DND-41 (cell line): ENCODE results near the gene SOX5.

Experiments
- ATAC-seq: fragments of 200-7000 bp; cut with Tn5 transposase; 3 replicates; pipeline ENCODE4 v1.9.1; 2021; ENCODE audit warnings: low read depth; ENCODE audit not compliant: insufficient read depth
- DNase-seq: peaks from one replicate; pipeline ENCODE4 v3.0.0-alpha.2; 2020
- H2AFZ ChIP-seq: 2 replicates; pipeline ENCODE4 v1.6.0; 2012; ENCODE audit warnings: low read depth, low read length
- H3K27ac ChIP-seq: 2 replicates; pipeline ENCODE4 v1.5.1; 2012; ENCODE audit warnings: low read length, inconsistent platforms
- H3K27me3 ChIP-seq: fragments of 200-600 bp; sonication (generic); 2 replicates; pipeline ENCODE4 v1.6.0; 2012; ENCODE audit warnings: low read length, mild to moderate bottlenecking, inconsistent platforms; ENCODE audit not compliant: insufficient read depth, poor library complexity
- H3K36me3 ChIP-seq: 2 replicates; pipeline ENCODE4 v1.5.1; 2012; ENCODE audit warnings: low read length, inconsistent platforms; ENCODE audit not compliant: insufficient read depth
- H3K4me1 ChIP-seq: 2 replicates; pipeline ENCODE4 v1.5.1; 2012; ENCODE audit warnings: mild to moderate bottlenecking, low read length; ENCODE audit not compliant: insufficient read depth
- H3K4me2 ChIP-seq: 2 replicates; pipeline ENCODE4 v1.6.0; 2012; ENCODE audit warnings: mild to moderate bottlenecking, moderate library complexity, low read length, inconsistent platforms; ENCODE audit not compliant: insufficient read depth
- H3K4me3 ChIP-seq, 2 experiments: fragments of 200-600 bp in 1 of 2; shearing (Covaris generic) in 1 of 2; 2 replicates each; pipeline ENCODE4 v1.5.1; 2012 to 2016; ENCODE audit warnings: inconsistent platforms in 2 of 2, low read length in 2 of 2, mild to moderate bottlenecking in 2 of 2, low read depth in 1 of 2, moderate library complexity in 1 of 2
- H3K79me2 ChIP-seq: 2 replicates; pipeline ENCODE4 v1.6.0; 2012; ENCODE audit warnings: low read length, inconsistent platforms; ENCODE audit not compliant: insufficient read depth
- H3K9ac ChIP-seq: 2 replicates; pipeline ENCODE4 v1.6.0; 2012; ENCODE audit warnings: low read depth, mild to moderate bottlenecking, inconsistent platforms, low read length, moderate library complexity
- H3K9me3 ChIP-seq: 2 replicates; pipeline ENCODE4 v1.5.1; 2012; ENCODE audit warnings: low read length, moderate library complexity, mild to moderate bottlenecking, inconsistent platforms; ENCODE audit not compliant: insufficient read depth, severe bottlenecking
- H4K20me1 ChIP-seq: 2 replicates; pipeline ENCODE4 v1.6.0; 2012; ENCODE audit warnings: low read length; ENCODE audit not compliant: insufficient read depth
- CTCF ChIP-seq: IDR thresholded peaks from 2 replicates; pipeline ENCODE4 v1.5.1; 2012; ENCODE audit warnings: borderline replicate concordance, low read length, moderate library complexity, mild to moderate bottlenecking; ENCODE audit not compliant: poor library complexity, severe bottlenecking; ENCODE audit errors: extremely low read depth
- EZH2 ChIP-seq: IDR thresholded peaks from 3 replicates; pipeline ENCODE4 v1.6.1; 2012; ENCODE audit warnings: borderline replicate concordance, low read depth, mild to moderate bottlenecking, moderate library complexity, low read length, inconsistent platforms; ENCODE audit not compliant: severe bottlenecking

The SOX5 gene

GRCh38 chr12:23795494-23795893 lies 154.0 kb downstream of the SOX5 start:
- Histone ChIP-seq H3K4me2 (no peak overlapping the region), H3K36me3 (no peaks in the 10 kb centered on the region), H3K79me2 (no peaks in the 10 kb centered on the region), H3K4me1 (no peaks in the 10 kb centered on the region), H3K9me3 (no peaks in the 10 kb centered on the region), H3K9ac (no peak overlapping the region), H3K27me3 (no peaks in the 10 kb centered on the region), H2AFZ (no peak overlapping the region), H3K4me3 (no peak overlapping the region), H3K27ac (no peak overlapping the region), H4K20me1 (no peaks in the 10 kb centered on the region)
- no peak for DNase-seq
- TF ChIP-seq EZH2 (no peak), CTCF (no peak)
- no peak; the same call in 2 of the 3 replicates for ATAC-seq

GRCh38 chr12:23781118-23781517 lies 168.4 kb downstream of the SOX5 start:
- H3K36me3 ChIP-seq = no peaks in the 10 kb centered on the region
- H3K4me2 ChIP-seq = no peak overlapping the region
- H3K4me3 ChIP-seq = no peak overlapping the region
- ATAC-seq = no peak
- H3K27ac ChIP-seq = no peak overlapping the region
- DNase-seq = no peak
- H3K9me3 ChIP-seq = no peaks in the 10 kb centered on the region
- H3K4me1 ChIP-seq = no peaks in the 10 kb centered on the region
- TF ChIP-seq CTCF = no peak
- TF ChIP-seq EZH2 = no peak
- no peaks in the 10 kb centered on the region for H3K79me2 ChIP-seq
- no peaks in the 10 kb centered on the region for H4K20me1 ChIP-seq
- H3K9ac ChIP-seq = no peak overlapping the region
- H3K27me3 ChIP-seq = no peaks in the 10 kb centered on the region
- H2AFZ ChIP-seq = no peak overlapping the region

GRCh38 chr12:23775208-23775607 lies 174.3 kb downstream of the SOX5 start:
- H3K27me3 ChIP-seq = no peaks in the 10 kb centered on the region
- H4K20me1 ChIP-seq = no peaks in the 10 kb centered on the region
- no peak overlapping the region for H3K9ac ChIP-seq
- no peaks in the 10 kb centered on the region for H3K36me3 ChIP-seq
- H3K27ac ChIP-seq = no peak overlapping the region
- H3K79me2 ChIP-seq = no peaks in the 10 kb centered on the region
- no peak overlapping the region for H3K4me2 ChIP-seq
- no peaks in the 10 kb centered on the region for H3K9me3 ChIP-seq
- DNase-seq = no peak
- no peak overlapping the region for H2AFZ ChIP-seq
- H3K4me1 ChIP-seq = no peaks in the 10 kb centered on the region
- no peak for ATAC-seq
- no peak overlapping the region for H3K4me3 ChIP-seq
- TF ChIP-seq CTCF (no peak), EZH2 (no peak)
